CD14-positive monocyte (primary cell): ENCODE measurements around the gene CCL22. TPM values are rescaled to one million over a fixed set of nuclear protein-coding genes. Genes with fewer than 3 reads are reported as not detected.
"Not testable (repeated sequence)": the region's sequence is repeated elsewhere in the genome, so short reads cannot be mapped to it uniquely, and the experiment has no call there.

Experiments used
- DNase-seq, 3 donors: peaks; one replicate each; pipeline ENCODE4 v3.0.0-alpha.2; 2011 to 2022
- H2AFZ ChIP-seq: 2 replicates; pipeline ENCODE4 v1.6.0; 2012; ENCODE audit warnings: mild to moderate bottlenecking, low read depth, low read length, inconsistent platforms; ENCODE audit not compliant: insufficient read depth, poor library complexity, severe bottlenecking
- H3K27ac ChIP-seq, 2 donors: 1 replicate in 1 of 2; 2 replicates in 1 of 2; pipeline ENCODE4 v1.5.1; 2012 to 2013; ENCODE audit warnings: low read length in 2 of 2, control low read depth in 1 of 2, inconsistent platforms in 1 of 2, low read depth in 1 of 2, mild to moderate bottlenecking in 1 of 2
- H3K27me3 ChIP-seq, 2 donors: one replicate each; pipeline versions ENCODE4 v1.6.0 to v1.6.1; 2011 to 2013; ENCODE audit warnings: low read length in 2 of 2; ENCODE audit not compliant: control insufficient read depth in 2 of 2, insufficient read depth in 2 of 2
- H3K36me3 ChIP-seq, 2 donors: replicated peaks in 1 of 2; 1 replicate in 1 of 2; 2 replicates in 1 of 2; pipeline versions ENCODE4 v1.5.1 to v1.6.1; 2012 to 2013; ENCODE audit warnings: low read length in 2 of 2, control low read depth in 1 of 2, inconsistent platforms in 1 of 2, mild to moderate bottlenecking in 1 of 2; ENCODE audit not compliant: insufficient read depth in 2 of 2, control insufficient read depth in 1 of 2
- H3K4me1 ChIP-seq, 2 donors: 1 replicate in 1 of 2; 2 replicates in 1 of 2; pipeline versions ENCODE4 v1.5.1 to v1.6.1; 2012 to 2013; ENCODE audit warnings: low read length in 2 of 2, control low read depth in 1 of 2, inconsistent platforms in 1 of 2, mild to moderate bottlenecking in 1 of 2, moderate library complexity in 1 of 2; ENCODE audit not compliant: insufficient read depth in 2 of 2, control insufficient read depth in 1 of 2
- H3K4me2 ChIP-seq: replicated peaks from 2 replicates; pipeline ENCODE3; 2012; ENCODE audit warnings: low read length, moderate library complexity, mild to moderate bottlenecking; ENCODE audit not compliant: poor library complexity, severe bottlenecking; ENCODE audit errors: extremely low read depth
- H3K4me3 ChIP-seq, 3 experiments: fragments of 200-600 bp in 1 of 3; sonication (generic) in 1 of 3; replicated peaks in 1 of 3; 1 replicate in 2 of 3; 2 replicates in 1 of 3; pipeline ENCODE4 v1.5.1; 2011 to 2013; ENCODE audit warnings: low read length in 3 of 3, mild to moderate bottlenecking in 3 of 3, control low read depth in 2 of 3, low read depth in 2 of 3, inconsistent platforms in 1 of 3, moderate library complexity in 1 of 3
- H3K79me2 ChIP-seq: 2 replicates; pipeline ENCODE4 v1.6.0; 2012; ENCODE audit warnings: mild to moderate bottlenecking, control low read depth, inconsistent platforms, low read length, moderate library complexity; ENCODE audit not compliant: insufficient read depth
- H3K9ac ChIP-seq: 2 replicates; pipeline ENCODE4 v1.6.0; 2017; ENCODE audit warnings: low read length, mild to moderate bottlenecking; ENCODE audit not compliant: insufficient read depth, poor library complexity, severe bottlenecking
- H3K9me3 ChIP-seq, 2 donors: replicated peaks in 1 of 2; 1 replicate in 1 of 2; 2 replicates in 1 of 2; pipeline versions ENCODE4 v1.5.1 to v1.6.1; 2012 to 2013; ENCODE audit warnings: low read length in 2 of 2, control low read depth in 1 of 2; ENCODE audit not compliant: control insufficient read depth in 1 of 2, insufficient read depth in 1 of 2
- H4K20me1 ChIP-seq: 2 replicates; pipeline ENCODE4 v1.6.0; 2012; ENCODE audit warnings: mild to moderate bottlenecking, low read length, control low read depth, moderate library complexity; ENCODE audit not compliant: insufficient read depth
- H3K27ac Mint-ChIP-seq, 7 donors: one replicate each; pipeline ENCODE4 v1.8.0; 2020; ENCODE audit warnings: mild to moderate bottlenecking in 7 of 7, mixed read lengths in 7 of 7, moderate library complexity in 6 of 7, inconsistent platforms in 2 of 7
- H3K27me3 Mint-ChIP-seq, 3 donors: one replicate each; pipeline ENCODE4 v1.8.0; 2021 to 2022; ENCODE audit warnings: low read depth in 3 of 3, mild to moderate bottlenecking in 3 of 3, mixed read lengths in 3 of 3, moderate library complexity in 3 of 3, inconsistent platforms in 1 of 3
- H3K36me3 Mint-ChIP-seq, 2 donors: one replicate each; pipeline ENCODE4 v1.8.0; 2020; ENCODE audit warnings: mixed read lengths in 2 of 2, inconsistent platforms in 1 of 2, mild to moderate bottlenecking in 1 of 2
- H3K4me1 Mint-ChIP-seq: one replicate; pipeline ENCODE4 v1.8.0; 2020; ENCODE audit warnings: mild to moderate bottlenecking, mixed read lengths
- H3K4me3 Mint-ChIP-seq, 2 donors: one replicate each; pipeline ENCODE4 v1.8.0; 2020; ENCODE audit warnings: mild to moderate bottlenecking in 2 of 2, mixed read lengths in 2 of 2, moderate library complexity in 1 of 2
- H3K9me3 Mint-ChIP-seq, 7 donors: one replicate each; pipeline ENCODE4 v1.8.0; 2020 to 2022; ENCODE audit warnings: mixed read lengths in 7 of 7, mild to moderate bottlenecking in 6 of 7, moderate library complexity in 6 of 7, inconsistent platforms in 2 of 7
- CTCF ChIP-seq: fragments of 200-600 bp; IDR thresholded peaks from one replicate; pipeline ENCODE4 v1.8.0; 2022; ENCODE audit warnings: antibody characterized with exemption, mild to moderate bottlenecking
- WGBS: methylation state at CpG from one replicate; pipeline ENCODE4 v1.1.5; 2013; ENCODE audit warnings: missing lambda C conversion rate; ENCODE audit not compliant: insufficient coverage; 5-methylcytosine and 5-hydroxymethylcytosine counted together
- intact Hi-C, 2 donors: fragments of 100-400 bp; cut with micrococcal nuclease; formaldehyde crosslinking; loops; one replicate each; pipeline versions ENCODE4 v1.15.0 to v1.15.1; 2023
- polyA plus RNA-seq, 3 donors: library from polyadenylated mRNA; depleted of rRNA in 1 of 3; unstranded in 2 of 3; stranded (reverse) in 1 of 3; fragments of 300-500 nt in 2 of 3; fragments of >200 nt in 1 of 3; fragmentation: Illumina TruSeq in 2 of 3; gene quantifications; 1 replicate in 2 of 3; 2 replicates in 1 of 3; pipeline ENCODE4 v1.2.3, GENCODE V29; 2012 to 2021

The CCL22 gene
- polyA plus RNA-seq, 3 donors, result 0.04 to 0.18 (median 0.15) TPM

- Histone ChIP-seq H3K79me2 (no peaks in the 10 kb centered on the region), H3K27me3 (no peaks in the 10 kb centered on the region), H3K9me3 (no peaks in the 10 kb centered on the region), H3K4me1 (peaks cover 43 to 47% of the 10 kb centered on the region in 2 donors), H3K27ac (peak overlapping the region in 1 of 2 donors; percentile 66), H4K20me1 (no peaks in the 10 kb centered on the region), H3K4me3 (peak overlapping the region in 1 of 3 experiments; percentile 45), H3K36me3 (no peaks in the 10 kb centered on the region), H3K4me2 (peak overlapping the region; percentile 57), H3K9ac (no peak overlapping the region), H2AFZ (no peak overlapping the region)
- no peak for TF ChIP-seq CTCF
- Mint-ChIP-seq H3K36me3 (peaks cover 0 to 3% of the 10 kb centered on the region in 2 donors), H3K4me1 (peaks cover 45% of the 10 kb centered on the region), H3K27me3 (peaks cover 0 to 6% (median 4%) of the 10 kb centered on the region in 3 donors), H3K27ac (peak overlapping the region; percentile 13 to 85 (median 79)), H3K9me3 (peaks cover 0 to 4% (median 2%) of the 10 kb centered on the region in 7 donors), H3K4me3 (peak overlapping the region; percentile 10 to 50)
- intact Hi-C loops, result no loop called here
- WGBS, result 100% methylated on average over 1 of the region's 6 CpGs
- peak; percentile 51 to 88 (median 64) for DNase-seq
These were observed 17.5 kb upstream of the CCL22 start for GRCh38 chr16:57341062-57341440.

- DNase-seq, result peak in 2 of 3 donors; percentile 26 to 45
These were observed 16.9 kb upstream of the CCL22 start for GRCh38 chr16:57341441-57342303.

GRCh38 chr16:57342606-57343005, 16.0 kb upstream of the CCL22 start:
- H2AFZ ChIP-seq, H3K9ac ChIP-seq, H4K20me1 ChIP-seq, H3K4me2 ChIP-seq, H3K79me2 ChIP-seq, H3K27ac ChIP-seq, H3K36me3 ChIP-seq, H3K36me3 Mint-ChIP-seq, H3K9me3 Mint-ChIP-seq, H3K4me3 Mint-ChIP-seq, H3K27me3 ChIP-seq, intact Hi-C loops, DNase-seq, H3K9me3 ChIP-seq, H3K4me3 ChIP-seq: not testable (repeated sequence)
- peak overlapping the region in 1 of 7 donors; percentile 71 for H3K27ac Mint-ChIP-seq
- peaks cover 49% of the 10 kb centered on the region for H3K4me1 Mint-ChIP-seq
- 95% methylated on average over 9 of the region's 9 CpGs for WGBS
- peaks cover 7 to 16% (median 11%) of the 10 kb centered on the region in 3 donors for H3K27me3 Mint-ChIP-seq
- peaks cover 43 to 52% of the 10 kb centered on the region in 2 donors for H3K4me1 ChIP-seq

More at GRCh38 chr16:57341441-57342303, 16.9 kb upstream of the CCL22 start:
- peaks cover 0 to 3% of the 10 kb centered on the region in 2 donors for H3K36me3 Mint-ChIP-seq
- 37% methylated on average over 5 of the region's 8 CpGs for WGBS
- Histone ChIP-seq H3K9me3 (no peaks in the 10 kb centered on the region), H3K4me1 (peaks cover 43 to 47% of the 10 kb centered on the region in 2 donors), H3K4me2 (peak overlapping the region; percentile 57), H4K20me1 (no peaks in the 10 kb centered on the region), H3K27ac (peak overlapping the region in 1 of 2 donors; percentile 66), H2AFZ (no peak overlapping the region), H3K4me3 (peak overlapping the region in 1 of 3 experiments; percentile 45), H3K36me3 (no peaks in the 10 kb centered on the region), H3K27me3 (peaks cover 0 to 4% of the 10 kb centered on the region in 2 donors), H3K79me2 (no peaks in the 10 kb centered on the region), H3K9ac (no peak overlapping the region)
- H3K27ac Mint-ChIP-seq, result peak overlapping the region in 6 of 7 donors; percentile 4 to 85 (median 80)
- H3K9me3 Mint-ChIP-seq, result peaks cover 0 to 4% (median 3%) of the 10 kb centered on the region in 7 donors
- H3K4me1 Mint-ChIP-seq, result peaks cover 45% of the 10 kb centered on the region
- peaks cover 0 to 8% (median 6%) of the 10 kb centered on the region in 3 donors for H3K27me3 Mint-ChIP-seq
- peak overlapping the region in 1 of 2 donors; percentile 9 for H3K4me3 Mint-ChIP-seq
- no peak for TF ChIP-seq CTCF
- intact Hi-C loops, result no loop called here
